ENCODE results near the gene PTPRN2. TPM values are rescaled to one million over a fixed set of nuclear protein-coding genes. Genes with fewer than 3 reads are reported as not detected.

PTPRN2 gene
- total and polyA plus RNA-seq, 2 of the 13 experiments (the other 11 are each of a cell fraction or from before 2014, with no cell fraction given): 2.5 to 24.2 TPM

GRCh38 chr7:158263110-158263963, 324.3 kb downstream of the PTPRN2 start (continued):
- TF ChIP-seq AKNA (CRISPR knock-in tag; IDR thresholded peaks at IDR 0.05; ENCODE audit: borderline replicate concordance) (no peak), ARID4A (CRISPR knock-in tag; IDR thresholded peaks at IDR 0.05; ENCODE audit: borderline replicate concordance) (no peak), ARHGAP35 (CRISPR knock-in tag; IDR thresholded peaks at IDR 0.05; ENCODE audit: borderline replicate concordance) (no peak), BCL6 (CRISPR knock-in tag; IDR thresholded peaks at IDR 0.05) (no peak), CTCF (CRISPR knock-in tag; IDR thresholded peaks at IDR 0.05) (no peak), PATZ1 (CRISPR knock-in tag; IDR thresholded peaks at IDR 0.05) (no peak), PREB (CRISPR knock-in tag; IDR thresholded peaks at IDR 0.05) (no peak), ARNT2 (CRISPR knock-in tag; IDR thresholded peaks at IDR 0.05; ENCODE audit: low read depth) (no peak), ZNF512B (CRISPR knock-in tag; IDR thresholded peaks at IDR 0.05; ENCODE audit: borderline replicate concordance) (no peak)
